Embryonic facial prominence (tissue), 1 donor: ENCODE results near the gene PAX7.

ENCODE experiments used
- DNase-seq: peaks from one replicate; pipeline ENCODE4 v3.0.0-alpha.2; 2016; ENCODE audit errors: extremely low spot score

PAX7 gene

DNA sequence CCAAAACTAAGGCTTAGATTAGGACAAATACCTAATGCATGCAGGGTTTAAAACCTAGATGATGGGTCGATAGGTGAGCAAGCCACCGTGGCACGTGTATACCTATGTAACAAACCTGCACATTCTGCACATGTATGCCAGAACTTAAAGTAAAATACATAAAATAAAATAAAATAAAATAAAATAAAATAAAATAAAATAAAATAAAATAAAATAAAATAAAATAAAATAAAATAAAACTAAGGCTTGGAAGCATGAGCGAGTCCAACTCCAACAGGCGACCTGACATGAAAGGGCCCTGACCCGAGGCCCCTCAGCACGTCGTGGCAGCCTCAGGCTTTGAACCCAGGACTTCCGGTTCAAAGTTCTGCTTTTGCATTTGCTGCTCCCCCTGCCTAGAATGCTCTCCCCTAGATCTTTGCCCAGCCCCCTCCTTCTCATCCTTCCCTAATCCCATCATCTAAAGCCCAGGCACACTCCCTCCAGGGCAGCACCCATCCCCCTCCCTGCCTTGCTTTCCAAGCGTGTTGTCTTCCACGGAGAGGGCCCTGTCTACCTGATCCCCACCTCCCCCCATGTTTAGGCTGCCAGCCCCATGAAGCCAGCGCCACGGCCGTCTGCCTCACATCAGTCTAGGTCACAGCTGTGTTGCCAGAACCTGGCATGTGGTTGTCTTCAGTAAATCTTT is 164.5 kb downstream of the PAX7 start:
- no peak for DNase-seq

DNA sequence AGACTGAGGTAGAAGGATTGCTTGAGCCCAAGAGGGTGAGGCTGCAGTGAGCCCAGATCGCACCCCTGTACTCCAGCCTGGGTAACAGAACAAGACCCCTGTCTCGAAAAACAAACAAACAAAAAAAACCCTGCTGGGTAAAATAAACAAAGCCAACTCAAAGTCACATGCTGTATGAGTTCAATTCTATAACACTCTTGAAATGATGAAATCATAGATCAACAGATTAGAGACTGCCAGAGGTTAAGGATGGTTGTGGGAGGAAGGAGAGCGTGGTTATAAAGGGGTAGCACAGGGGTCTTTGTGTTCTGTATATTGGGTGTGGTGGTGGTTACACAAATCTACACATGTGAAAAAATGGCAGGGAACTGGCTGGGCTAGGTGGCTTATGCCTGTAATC is 166.3 kb downstream of the PAX7 start:
- DNase-seq = no peak
